ENCODE data around the gene ATG9B.
A peak's percentile ranks its signal among the peaks of the same experiment; 100 is the strongest.
"Not testable (repeated sequence)": the region's sequence is repeated elsewhere in the genome, so short reads cannot be mapped to it uniquely, and the experiment has no call there.

Gene ATG9B

DNA sequence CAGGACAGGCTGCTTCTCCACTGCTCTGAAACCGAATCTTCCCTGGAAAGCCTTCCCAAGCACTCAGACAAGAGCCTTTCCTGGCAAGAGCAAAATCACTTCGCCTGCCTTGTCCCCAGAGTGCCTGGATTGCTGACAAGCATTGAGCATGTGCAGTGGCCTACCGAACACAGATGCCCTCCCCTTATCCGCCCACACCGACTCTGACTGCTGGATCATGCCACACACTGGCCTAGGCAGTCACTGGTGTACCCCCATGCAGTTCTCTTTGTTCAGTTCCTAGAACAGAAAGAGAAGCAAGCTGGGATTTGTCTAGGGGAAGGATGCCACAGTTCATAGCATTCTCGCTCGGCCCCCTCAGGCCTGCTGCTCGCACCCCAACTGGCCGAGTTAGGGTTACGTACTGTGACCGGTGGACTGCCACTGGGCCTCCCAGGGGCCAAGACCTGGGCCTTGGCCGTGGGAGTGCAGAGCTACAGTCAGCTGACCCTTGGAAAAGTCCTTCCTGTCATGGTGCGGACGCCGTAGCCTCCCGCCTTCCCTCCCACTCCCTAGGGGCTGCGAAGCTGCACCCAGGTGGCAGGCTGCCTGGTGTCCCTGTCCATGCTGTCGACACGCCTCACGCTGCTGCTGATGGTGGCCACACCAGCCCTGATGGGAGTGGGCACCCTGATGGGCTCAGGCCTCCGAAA is 10.9 kb upstream of the ATG9B start:
- no peak for DNase-seq (ENCODE audit: low read depth, low spot score)

DNA sequence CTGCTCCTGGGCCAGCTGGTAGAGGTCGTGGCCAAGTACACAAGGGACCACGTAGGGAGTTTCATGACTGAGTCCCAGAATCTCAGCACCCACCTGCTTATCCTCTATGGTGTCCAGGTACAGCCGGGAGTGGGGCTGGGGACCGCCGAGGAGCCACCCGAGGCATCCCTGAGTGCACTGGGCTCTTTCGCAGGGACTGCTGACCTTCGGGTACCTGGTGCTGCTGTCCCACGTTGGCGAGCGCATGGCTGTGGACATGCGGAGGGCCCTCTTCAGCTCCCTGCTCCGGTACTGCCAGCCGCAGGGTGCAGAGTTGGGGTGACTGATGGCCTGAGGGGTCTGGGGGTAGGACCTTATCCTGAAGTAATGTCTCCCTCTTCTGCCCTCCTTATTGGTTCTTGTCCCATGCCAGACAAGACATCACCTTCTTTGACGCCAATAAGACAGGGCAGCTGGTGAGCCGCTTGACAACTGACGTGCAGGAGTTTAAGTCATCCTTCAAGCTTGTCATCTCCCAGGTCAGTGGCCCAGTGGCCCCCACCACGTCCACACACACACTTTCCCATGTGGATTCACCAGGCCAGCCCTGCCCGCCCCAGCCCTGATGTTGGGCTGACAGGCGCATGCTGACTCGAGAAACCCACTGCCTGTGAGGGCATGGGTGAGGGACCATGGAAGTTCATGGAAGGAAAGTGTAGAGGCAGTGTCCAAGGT is 10.2 kb upstream of the ATG9B start:
- DNase-seq (ENCODE audit: low read depth, low spot score): no peak

DNA sequence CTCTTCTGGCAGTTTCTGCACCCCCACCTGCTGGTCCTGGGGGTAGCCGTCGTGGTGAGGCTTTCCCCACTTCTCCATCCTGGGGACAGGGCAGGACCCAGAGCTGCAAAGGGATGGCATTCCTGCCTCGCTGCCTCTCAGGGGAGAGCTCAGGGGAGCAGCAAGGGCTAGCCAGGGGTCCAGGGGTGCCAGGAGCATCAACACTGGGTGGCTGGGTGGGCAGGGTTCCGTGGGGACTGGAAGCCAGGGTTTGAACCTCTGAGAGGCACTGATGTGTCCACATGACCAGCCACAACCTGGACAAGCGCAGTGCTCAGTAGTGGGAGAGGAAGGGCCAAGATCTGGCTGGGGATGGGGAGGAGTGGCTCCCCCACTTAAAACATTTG is 9.6 kb upstream of the ATG9B start:
- no peak for DNase-seq (ENCODE audit: low read depth, low spot score)

DNA sequence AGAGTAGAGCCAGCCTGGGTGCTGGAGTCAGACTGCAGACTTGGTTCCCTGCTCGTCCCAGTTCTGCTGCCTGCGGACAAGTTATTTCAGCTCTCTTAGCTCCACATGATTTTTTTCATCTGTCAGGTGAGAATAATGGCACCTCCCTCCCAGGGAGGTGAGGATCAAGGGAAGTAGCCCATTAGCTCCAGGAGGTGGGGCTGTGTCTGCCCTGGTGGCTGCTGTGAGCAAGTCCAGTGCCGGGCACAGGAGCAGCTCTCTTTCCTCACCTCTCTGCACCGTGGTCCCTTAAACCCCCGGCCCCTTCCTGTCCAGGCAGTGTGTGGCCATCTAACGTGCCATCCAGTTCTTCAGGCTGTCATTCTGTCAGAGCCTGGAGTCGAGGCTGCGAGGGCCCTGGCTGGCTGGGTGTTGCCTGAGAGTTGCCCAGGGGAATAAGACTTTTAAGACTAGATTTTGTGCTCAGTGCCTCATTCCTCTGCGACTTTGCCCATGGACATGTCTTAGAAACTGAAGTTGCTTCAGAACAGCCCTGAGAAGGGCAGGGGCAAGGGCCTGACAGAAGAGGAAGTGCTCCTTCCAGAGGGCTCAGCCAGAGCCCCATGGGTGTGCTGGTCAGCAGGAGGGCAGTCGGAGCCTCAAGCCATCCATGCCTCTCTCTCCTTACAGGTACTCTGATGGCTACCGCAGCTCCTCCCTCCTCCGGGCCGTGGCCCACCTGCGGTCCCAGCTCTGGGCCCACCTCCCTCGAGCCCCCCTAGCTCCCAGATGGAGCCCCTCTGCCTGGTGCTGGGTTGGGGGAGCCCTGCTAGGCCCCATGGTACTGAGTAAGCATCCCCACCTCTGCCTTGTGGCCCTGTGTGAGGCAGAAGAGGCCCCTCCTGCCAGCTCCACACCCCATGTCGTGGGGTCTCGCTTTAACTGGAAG is 8.9 kb upstream of the ATG9B start:
- DNase-seq (ENCODE audit: low read depth, low spot score): no peak

DNA sequence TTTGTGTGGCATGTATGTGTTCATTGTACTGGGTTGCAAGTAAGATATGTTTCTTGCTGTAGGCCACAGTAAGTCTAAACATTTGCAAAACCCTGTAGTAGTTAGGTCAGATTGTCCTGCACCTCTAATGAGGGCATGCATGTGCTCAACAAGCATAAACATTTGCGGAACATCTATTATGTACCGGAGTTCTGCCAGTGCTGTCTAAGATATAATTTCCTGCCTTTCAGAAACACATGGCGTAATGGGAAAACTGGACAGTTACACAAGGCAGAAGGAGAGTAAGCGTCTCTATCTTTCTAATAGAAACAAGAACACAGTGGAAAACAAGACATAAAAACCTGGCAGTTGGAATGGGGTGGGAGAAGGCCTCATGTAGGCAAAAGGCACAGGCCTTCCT is 6.7 kb upstream of the ATG9B start:
- DNase-seq (ENCODE audit: low read depth, low spot score): no peak

DNA sequence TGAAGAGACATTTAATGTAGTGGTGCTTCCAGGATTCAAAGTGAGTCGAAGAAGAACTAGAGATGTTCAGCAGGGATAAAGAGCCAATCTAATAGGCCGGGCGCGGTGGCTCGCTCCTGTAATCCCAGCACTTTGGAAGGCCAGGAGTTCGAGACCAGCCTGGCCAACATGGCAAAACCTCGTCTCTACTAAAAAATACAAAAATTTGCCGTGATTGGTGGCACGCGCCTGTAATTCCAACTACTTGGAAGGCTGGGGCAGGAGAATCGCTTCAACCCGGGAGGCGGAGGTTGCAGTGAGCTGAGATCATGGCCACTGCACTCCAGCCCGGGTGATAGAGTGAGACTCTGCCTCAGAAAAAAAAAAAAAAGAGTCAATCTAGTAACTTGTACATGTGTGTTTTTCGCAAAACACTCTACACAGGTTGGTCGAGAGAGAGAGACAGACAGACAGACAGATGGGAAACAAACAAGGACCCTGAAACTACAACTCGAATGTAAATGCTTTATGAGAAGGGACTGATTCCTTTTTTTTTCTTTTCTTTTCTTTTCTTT is 4.7 kb upstream of the ATG9B start:
- DNase-seq (ENCODE audit: low read depth, low spot score): no peak

DNA sequence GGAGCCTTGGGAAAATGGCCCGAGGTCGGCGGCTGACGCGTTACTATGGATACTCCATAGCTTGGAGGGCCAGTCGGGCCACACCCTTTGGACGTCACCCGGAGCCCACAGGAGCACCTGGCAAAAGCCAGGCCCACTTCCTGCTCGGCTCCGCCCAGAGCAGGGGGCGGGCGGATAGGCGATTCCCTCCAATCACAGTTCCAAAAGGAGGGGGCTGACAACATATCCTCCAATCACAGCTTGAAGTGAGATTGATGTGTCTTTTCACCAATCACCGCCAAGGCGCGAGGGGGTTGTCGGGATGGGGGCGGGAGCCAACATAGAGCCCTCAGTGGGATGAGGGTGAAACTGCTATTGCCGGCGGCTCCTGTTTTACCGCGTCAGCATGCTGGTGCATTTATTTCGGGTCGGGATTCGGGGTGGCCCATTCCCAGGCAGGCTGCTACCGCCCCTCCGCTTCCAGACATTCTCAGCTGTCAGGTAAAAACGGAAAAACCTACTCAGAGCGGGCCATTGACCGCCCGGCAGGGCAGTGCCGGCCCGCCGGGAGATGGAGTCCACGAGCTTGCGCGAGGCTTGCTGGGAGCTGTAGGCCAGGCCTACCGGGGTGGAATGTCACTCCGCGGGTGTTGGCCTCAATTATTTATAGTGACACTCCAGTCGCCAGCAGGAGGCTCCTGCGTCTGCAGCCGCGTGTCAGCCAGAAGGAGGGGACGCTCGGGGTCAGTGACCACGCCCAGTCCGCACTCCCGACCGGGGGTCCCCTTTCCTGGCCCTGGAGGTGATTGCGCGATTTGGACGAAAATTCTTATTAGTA is 4.0 kb upstream of the ATG9B start, which contains the start of gene ABCB8:
TSS of gene ABCB8 (plus strand) at position 320 of the 817 bp plus-strand sequence. CDS start at position 386, 66 bp downstream.
- DNase-seq (ENCODE audit: low read depth, low spot score): peak; percentile 97

DNA sequence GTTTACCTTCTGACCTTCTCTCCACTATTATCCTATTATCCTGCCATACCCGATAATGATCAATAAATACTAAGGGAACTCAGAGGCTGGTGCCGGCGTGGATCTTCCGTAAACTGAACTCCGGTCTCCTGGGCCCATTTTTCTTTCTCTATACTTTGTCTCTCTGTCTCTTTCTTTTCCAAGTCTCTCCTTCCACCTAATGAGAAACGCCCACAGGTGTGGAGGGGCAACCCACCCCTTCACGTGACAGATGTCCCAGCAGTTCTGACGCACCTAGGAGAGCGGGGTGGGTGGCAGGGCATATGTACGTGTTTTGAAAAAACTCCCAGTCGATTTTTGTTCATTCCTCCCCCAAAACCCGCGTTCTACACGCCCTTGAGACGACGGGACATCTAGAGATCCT is 3.4 kb upstream of the ATG9B start:
- not testable (repeated sequence) for DNase-seq (ENCODE audit: low read depth, low spot score)

DNA sequence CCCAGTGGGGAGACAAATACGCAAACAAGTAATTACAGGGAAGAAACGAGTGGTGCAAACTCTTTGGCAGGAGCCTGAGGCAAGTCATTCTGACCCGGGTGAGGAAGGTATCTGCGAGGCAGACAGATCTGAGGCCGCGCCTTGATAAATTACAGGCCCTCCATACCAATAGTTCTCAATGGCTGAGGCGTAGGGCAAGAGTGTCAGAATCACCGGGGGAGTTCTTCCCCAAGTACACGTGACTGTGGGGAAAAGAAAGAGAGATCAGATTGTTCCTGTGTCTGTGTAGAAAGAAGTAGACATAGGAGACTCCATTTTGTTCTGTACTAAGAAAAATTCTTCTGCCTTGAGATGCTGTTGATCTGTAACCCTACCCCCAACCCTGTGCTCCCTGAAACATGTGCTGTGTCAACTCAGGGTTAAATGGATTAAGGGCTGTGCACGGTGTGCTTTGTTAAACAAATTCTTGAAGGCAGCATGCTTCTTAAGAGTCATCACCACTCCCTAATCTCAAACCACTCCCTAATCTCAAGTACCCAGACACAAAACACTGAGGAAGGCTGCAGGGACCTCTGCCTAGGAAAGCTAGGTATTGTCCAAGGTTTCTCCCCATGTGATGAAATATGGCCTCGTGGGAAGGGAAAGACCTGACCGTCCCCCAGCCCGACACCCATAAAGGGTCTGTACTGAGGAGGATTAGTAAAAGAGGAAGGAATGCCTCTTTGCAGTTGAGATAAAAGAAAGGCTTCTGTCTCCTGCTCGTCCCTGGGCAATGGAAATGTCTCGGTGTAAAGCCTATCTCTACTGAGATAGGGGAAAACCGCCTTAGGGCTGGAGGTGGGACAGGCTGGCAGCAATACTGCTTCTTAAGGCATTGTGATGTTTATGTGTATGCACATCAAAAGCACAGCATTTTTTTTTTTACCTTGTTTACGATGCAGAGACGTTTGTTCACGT is 2.8 kb upstream of the ATG9B start:
- DNase-seq (ENCODE audit: low read depth, low spot score): not testable (repeated sequence)

DNA sequence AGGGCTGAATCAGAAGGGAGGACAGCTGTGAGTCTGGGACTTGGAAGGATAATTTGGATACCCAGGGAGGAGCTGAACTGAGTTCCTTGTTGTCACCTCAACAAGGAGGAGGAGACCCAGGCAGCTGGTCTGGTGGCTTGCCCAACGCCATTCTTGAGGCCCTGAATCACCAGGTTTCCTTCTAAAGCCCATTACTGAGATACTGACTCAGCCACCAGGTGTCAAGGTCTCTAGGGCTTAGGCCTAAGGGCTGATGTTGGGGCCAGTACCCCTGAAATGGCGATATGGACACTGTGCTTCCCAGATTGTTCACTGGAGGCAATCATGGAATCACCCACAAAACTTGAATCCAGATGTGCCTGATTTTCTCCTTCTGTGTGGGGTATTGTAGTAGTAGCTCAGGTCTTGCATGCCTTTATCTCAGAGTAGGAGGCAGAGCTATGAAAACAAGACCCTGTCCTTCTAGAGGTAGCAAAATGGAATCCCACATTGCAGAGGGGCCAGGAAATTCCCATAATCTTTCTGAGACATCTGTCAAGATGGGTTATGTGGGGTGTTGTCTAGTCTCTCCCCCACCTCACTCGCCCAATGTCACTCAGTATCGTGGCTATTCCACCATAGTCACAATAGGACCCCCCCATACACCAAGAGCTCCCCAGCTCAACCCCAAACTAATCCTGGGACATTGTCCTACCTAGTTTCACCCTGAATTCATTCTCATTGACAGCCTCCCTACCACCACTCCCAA is 1.8 kb upstream of the ATG9B start:
- DNase-seq (ENCODE audit: low read depth, low spot score): no peak

DNA sequence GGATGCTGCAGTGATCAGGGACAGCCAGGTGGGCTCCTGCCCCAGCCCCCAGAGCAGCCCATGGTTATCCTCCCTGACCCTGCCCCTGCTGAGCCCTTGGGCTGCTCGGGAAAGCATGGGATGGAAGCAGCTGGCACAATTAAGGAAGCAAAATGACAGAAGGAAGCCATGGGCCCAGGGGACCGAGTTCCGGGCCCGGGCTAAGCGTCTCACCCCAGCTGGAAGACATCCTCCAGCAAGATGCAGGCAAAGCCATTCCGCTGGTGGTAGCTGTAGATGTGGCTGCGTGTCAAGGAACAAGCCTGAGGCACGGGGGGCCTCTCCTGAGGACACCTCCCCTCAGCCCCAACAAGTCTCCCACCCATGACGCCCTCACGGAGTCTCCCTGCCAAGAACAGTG is 1.1 kb downstream of the ATG9B start:
- DNase-seq (ENCODE audit: low read depth, low spot score): no peak

DNA sequence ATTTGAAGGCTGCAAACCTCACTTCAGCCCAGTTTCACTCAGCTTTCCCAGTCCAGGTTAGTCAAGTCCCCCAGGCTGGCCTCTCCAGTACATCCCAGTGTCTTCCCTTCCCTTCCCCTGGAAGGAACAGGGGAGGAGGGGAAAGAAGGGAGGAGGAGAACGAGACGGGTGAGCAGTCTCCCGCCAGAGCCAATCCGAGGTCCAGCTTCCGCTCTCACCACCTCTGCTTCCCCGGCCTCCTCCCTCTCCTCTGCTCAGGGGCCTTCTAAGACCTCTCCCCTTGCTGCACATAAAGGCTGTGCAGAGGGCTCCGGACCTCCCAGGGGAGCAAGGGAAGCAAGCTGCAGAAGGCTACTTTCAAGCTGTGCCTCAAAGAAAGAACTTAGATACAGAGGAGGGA is 4.1 kb downstream of the ATG9B start:
- no peak for DNase-seq (ENCODE audit: low read depth, low spot score)

DNA sequence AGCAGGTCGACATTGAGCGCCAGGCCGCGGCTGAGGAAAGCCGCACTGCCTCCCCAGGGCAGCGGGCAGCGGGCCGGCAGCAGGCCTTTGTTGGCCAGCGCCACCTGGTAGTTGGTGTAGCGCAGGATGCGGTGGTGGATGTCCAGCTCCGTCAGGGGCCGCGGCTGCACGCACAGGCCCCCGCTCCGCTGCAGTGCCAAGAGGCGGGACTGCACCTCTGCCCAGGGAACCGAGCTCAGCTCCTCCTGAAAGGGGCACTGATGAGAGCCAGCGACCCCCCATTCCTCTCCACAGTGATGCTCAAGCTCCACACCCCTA is 5.2 kb downstream of the ATG9B start:
- DNase-seq (ENCODE audit: low read depth, low spot score): no peak

DNA sequence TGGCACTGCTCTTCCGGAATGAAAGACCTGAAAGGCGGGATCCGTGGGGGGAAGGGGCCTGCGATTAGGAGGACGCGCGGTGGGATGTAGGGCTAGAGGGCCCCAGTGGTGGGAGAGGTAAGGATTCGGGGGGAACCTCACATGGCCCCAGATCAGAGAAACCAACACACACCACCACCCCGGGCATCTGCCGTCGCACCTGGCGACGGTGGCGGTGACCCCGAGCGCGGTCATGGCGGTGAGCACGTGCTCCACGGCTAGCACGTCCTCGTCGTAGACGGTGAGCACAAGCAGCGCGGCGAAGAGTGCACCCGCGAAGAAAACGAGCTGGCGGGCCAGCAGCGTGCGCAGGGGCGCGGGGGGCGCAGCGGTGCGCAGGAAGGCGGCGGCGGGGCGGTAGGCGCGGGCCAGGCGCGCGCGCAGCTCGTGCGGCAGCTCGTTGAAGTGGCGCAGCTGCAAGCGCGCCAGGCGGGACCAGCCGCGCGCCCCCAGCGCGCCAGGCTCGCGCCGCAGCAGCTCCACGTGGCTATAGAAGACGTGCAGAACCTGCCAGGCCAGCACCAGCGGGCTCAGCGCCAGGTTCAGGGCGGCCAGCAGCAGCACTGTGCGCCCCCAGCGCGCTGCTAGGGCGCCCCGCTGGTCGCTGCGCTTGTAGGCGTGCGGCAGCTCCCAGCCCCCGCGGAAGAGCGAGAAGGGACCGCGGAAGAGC is 5.7 kb downstream of the ATG9B start:
- no peak for DNase-seq (ENCODE audit: low read depth, low spot score)

DNA sequence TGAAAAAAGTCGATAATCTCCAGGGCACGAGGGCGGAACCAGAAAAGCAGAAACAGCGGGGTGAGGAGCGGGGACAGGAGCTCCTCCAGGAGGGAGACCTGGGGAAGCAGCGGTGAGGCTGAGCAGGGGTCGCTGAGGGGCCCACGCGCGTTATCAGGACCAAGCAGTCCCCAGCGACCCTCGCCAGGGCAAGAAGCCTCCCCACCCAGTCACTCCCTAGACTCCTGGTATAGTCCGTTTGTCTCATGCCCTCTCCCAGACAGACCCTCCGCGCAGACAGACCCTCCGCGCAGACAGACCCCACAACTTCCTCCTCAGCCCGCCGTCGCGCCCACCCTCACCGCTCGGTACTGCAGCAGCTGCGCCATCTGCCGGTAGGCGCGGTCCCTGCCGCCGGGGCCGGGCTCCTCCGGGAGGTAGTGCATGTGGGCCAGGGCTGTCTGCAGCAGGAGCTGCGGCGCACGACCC is 6.3 kb downstream of the ATG9B start:
- DNase-seq (ENCODE audit: low read depth, low spot score): peak; percentile 63

DNA sequence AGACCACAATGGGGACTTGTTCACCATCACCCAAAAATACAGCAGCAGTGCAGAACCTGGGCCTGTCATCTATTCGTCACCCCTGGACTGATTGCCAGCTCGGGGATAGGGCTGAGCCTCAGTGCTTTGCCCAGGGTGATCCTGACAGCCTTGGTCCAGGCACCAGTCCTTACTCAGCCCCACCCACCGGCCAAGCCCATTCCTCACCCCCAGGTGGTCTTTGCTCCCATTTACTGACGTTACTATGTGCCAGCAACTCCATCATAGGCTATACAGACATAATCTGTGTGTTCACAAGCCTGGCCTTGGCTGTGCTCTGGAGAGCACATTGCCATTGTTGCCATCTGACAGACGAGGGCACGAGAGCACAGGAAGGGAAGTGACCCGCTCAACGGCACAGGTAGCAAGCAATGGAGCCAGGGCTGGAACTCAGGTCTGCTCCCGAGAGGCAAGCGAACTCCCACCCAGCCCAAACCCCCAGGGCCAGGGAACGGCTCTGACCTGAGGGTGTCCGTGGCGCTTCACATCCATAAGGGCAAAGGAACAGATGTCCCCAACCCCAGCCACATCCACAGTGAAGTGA is 6.8 kb downstream of the ATG9B start:
- DNase-seq (ENCODE audit: low read depth, low spot score): no peak

DNA sequence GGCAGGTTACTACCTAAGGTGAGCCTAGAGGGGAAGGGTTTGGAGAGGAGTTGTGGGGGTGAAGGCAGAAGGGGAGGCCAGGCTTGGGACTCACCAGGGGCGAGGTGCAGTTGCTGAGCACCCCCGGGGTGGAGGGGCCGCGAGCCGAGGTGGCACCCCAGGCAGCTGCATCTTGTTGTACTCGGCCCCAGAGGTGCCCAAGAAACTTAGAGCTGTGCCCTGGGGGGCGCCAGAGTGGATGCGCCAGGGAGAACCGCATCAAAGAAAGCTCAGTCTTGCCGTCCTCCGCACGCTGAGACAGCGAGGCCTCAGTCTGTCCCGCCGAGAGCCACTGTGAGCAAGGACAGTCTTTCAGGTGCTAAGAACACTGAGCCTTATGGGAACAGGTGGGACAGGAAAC is 7.4 kb downstream of the ATG9B start:
- DNase-seq (ENCODE audit: low read depth, low spot score): no peak

DNA sequence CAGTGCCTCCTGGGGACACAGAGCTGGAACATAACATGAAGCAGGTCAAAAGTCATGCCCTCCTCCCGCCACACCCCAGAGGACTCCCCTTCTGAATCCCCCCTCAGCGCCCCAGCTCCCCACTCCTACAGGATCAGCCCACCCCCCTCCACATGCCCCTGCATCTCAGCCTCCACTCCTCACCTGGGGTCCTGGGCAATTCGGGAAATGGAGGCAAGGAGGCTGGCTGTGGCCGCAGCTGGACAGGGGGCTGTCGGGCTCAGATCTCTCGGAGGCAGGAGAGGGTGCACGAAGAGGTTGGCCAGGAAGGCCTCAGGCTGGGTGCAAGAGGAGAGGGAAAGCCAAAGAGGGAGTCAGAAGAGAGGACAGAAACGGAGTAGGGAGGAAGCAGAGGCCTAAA is 7.8 kb downstream of the ATG9B start:
- no peak for DNase-seq (ENCODE audit: low read depth, low spot score)
